Vagina (tissue), 2 donors: ENCODE results near the gene LHPP. TPM values are rescaled to one million over a fixed set of nuclear protein-coding genes. Genes with fewer than 3 reads are reported as not detected.
A peak's percentile ranks its signal among the peaks of the same experiment; 100 is the strongest.
"Not testable (repeated sequence)": the region's sequence is repeated elsewhere in the genome, so short reads cannot be mapped to it uniquely, and the experiment has no call there.

Experiments
- DNase-seq, 2 donors: peaks; one replicate each; pipeline ENCODE4 v3.0.0-alpha.2; 2017; ENCODE audit errors: extremely low spot score in 2 of 2
- H3K27ac ChIP-seq: fragments of 200-600 bp; sonication (generic); one replicate; pipeline ENCODE4 v1.5.1; 2019
- H3K27me3 ChIP-seq: fragments of 200-600 bp; sonication (generic); one replicate; pipeline ENCODE4 v1.5.1; 2019
- H3K36me3 ChIP-seq, 2 donors: fragments of 200-600 bp; sonication (generic); one replicate each; pipeline ENCODE4 v1.5.1; 2017 to 2019
- H3K4me1 ChIP-seq: fragments of 200-600 bp; sonication (generic); one replicate; pipeline ENCODE4 v1.5.1; 2019
- H3K4me3 ChIP-seq, 2 donors: fragments of 200-600 bp; sonication (generic); 1 replicate in 1 of 2; 2 replicates in 1 of 2; pipeline ENCODE4 v1.5.1; 2016 to 2019
- H3K9me3 ChIP-seq: fragments of 200-600 bp; sonication (generic); one replicate; pipeline ENCODE4 v1.5.1; 2019
- POLR2A ChIP-seq, 2 donors: fragments of 450-650 bp; IDR thresholded peaks; one replicate each; pipeline ENCODE4 v1.6.1; 2017; ENCODE audit warnings: antibody characterized with exemption in 2 of 2, mild to moderate bottlenecking in 2 of 2, moderate library complexity in 2 of 2
- POLR2AphosphoS5 ChIP-seq, 2 donors: sonication (generic); formaldehyde crosslinking; IDR thresholded peaks; one replicate each; pipeline ENCODE4 v1.9.0; 2017; ENCODE audit warnings: antibody characterized with exemption in 2 of 2, mild to moderate bottlenecking in 2 of 2, low read depth in 1 of 2; ENCODE audit not compliant: insufficient read depth in 1 of 2
- intact Hi-C: fragments of 100-400 bp; cut with DNase I; formaldehyde crosslinking; loops from one replicate; pipeline ENCODE4 v1.15.1; 2023
- total RNA-seq: library from RNA; depleted of rRNA; stranded (reverse); fragments of >200 nt; gene quantifications from one replicate; pipeline ENCODE4 v1.2.3, GENCODE V29; 2016
- TF ChIP-seq, protein P1 (sequence below), 3 experiments: fragments of 450-650 bp in 2 of 3; fragments of 200-600 bp in 1 of 3; sonication (generic) in 1 of 3; IDR thresholded peaks; one replicate each; pipeline ENCODE4 v1.5.1; 2017 to 2019; ENCODE audit warnings: antibody characterized with exemption in 3 of 3, mild to moderate bottlenecking in 2 of 3, moderate library complexity in 2 of 3

Gene LHPP
- total RNA-seq, 1 donor from 2014 or later = 20.1 TPM

DNA sequence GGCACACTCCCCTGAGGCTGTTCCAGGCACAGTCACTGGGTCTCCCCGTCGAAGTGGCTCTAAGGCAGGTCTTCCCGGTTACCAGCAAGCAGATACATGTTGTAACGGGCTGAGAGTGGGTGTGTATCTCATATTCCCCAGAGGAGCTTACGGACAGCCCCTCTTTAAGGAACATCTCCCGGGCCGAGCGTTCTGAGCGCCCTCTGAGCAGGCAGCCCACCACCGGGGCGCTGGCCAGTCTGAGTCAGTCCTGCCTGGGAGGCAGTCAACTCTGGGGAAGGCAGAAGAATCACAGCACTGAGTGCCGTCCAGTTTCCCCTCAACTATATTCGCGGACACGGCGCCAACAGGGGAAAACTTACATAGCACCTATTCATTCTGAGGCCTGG, 117.4 kb downstream of the LHPP start:
- TF ChIP-seq, protein P1, sequence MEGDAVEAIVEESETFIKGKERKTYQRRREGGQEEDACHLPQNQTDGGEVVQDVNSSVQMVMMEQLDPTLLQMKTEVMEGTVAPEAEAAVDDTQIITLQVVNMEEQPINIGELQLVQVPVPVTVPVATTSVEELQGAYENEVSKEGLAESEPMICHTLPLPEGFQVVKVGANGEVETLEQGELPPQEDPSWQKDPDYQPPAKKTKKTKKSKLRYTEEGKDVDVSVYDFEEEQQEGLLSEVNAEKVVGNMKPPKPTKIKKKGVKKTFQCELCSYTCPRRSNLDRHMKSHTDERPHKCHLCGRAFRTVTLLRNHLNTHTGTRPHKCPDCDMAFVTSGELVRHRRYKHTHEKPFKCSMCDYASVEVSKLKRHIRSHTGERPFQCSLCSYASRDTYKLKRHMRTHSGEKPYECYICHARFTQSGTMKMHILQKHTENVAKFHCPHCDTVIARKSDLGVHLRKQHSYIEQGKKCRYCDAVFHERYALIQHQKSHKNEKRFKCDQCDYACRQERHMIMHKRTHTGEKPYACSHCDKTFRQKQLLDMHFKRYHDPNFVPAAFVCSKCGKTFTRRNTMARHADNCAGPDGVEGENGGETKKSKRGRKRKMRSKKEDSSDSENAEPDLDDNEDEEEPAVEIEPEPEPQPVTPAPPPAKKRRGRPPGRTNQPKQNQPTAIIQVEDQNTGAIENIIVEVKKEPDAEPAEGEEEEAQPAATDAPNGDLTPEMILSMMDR (IDR thresholded peaks at IDR 0.05) = no peak
- TF ChIP-seq POLR2AphosphoS5 (IDR thresholded peaks at IDR 0.05; ENCODE audit: insufficient read depth in 1 of 2, low read depth in 1 of 2) = peak; percentile 10 to 45
- intact Hi-C loops = no loop called here
- Histone ChIP-seq H3K4me1 (peaks cover 10% of the 10 kb centered on the region), H3K9me3 (no peaks in the 10 kb centered on the region), H3K27me3 (no peaks in the 10 kb centered on the region), H3K27ac (no peak overlapping the region), H3K4me3 (no peak overlapping the region), H3K36me3 (no peaks in the 10 kb centered on the region)
- DNase-seq = no peak

DNA sequence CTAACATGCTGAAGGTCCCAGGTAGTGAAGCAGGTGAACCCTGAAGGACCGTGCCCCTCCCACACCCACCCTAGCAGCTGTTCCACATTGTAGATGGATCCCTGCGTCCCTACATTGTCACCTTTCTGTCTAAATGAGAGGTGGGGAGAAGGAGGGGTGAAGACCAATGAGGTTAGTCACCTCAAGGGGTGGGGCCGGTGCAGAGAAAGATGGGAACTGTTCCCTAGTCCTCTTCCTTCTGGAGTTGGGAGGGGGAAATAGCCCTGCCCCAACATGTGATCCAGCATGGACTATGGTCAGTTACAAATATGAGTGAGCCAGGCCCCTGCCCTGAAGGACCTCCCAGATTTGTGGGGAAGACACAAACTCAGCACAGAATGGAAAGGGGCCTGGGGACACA, 124.5 kb downstream of the LHPP start:
- peaks cover 20% of the 10 kb centered on the region for H3K4me1 ChIP-seq
- H3K9me3 ChIP-seq = no peaks in the 10 kb centered on the region
- no peak overlapping the region for H3K27ac ChIP-seq
- no peak for DNase-seq
- H3K4me3 ChIP-seq = no peak overlapping the region
- no peaks in the 10 kb centered on the region for H3K36me3 ChIP-seq
- intact Hi-C loops = no loop called here
- no peak for TF ChIP-seq POLR2A (IDR thresholded peaks at IDR 0.05)
- TF ChIP-seq, protein P1 (IDR thresholded peaks at IDR 0.05) = no peak
- no peak for TF ChIP-seq POLR2AphosphoS5 (IDR thresholded peaks at IDR 0.05; ENCODE audit: insufficient read depth in 1 of 2, low read depth in 1 of 2)
- H3K27me3 ChIP-seq = no peaks in the 10 kb centered on the region

DNA sequence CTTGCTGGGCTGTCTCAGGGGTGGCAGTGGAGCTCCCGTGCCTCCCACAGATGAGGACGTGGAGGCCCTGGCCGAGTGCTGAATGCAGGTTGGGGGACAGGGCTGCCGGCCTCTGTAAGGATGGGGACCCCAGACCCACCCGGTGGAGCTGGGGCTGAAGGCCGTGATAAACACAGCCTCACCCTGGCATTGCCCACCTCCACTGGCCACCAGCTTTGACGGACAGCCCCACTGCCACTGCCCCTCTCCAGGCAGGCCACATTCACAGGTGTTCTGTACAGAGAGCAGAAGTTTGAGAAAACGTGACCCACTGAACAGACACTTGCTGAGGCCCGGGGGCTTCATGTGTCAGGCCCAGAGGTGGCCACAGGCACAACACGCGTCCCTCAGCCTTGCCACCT, 126.2 kb downstream of the LHPP start:
- no peak for DNase-seq
- H3K4me3 ChIP-seq = no peak overlapping the region
- peaks cover 20% of the 10 kb centered on the region for H3K4me1 ChIP-seq
- H3K36me3 ChIP-seq = no peaks in the 10 kb centered on the region
- TF ChIP-seq POLR2A (IDR thresholded peaks at IDR 0.05) (no peak), POLR2AphosphoS5 (IDR thresholded peaks at IDR 0.05; ENCODE audit: insufficient read depth in 1 of 2, low read depth in 1 of 2) (no peak)
- TF ChIP-seq, protein P1 (IDR thresholded peaks at IDR 0.05) = no peak
- intact Hi-C loops = no loop called here
- no peak overlapping the region for H3K27ac ChIP-seq
- H3K9me3 ChIP-seq = no peaks in the 10 kb centered on the region
- H3K27me3 ChIP-seq = no peaks in the 10 kb centered on the region

DNA sequence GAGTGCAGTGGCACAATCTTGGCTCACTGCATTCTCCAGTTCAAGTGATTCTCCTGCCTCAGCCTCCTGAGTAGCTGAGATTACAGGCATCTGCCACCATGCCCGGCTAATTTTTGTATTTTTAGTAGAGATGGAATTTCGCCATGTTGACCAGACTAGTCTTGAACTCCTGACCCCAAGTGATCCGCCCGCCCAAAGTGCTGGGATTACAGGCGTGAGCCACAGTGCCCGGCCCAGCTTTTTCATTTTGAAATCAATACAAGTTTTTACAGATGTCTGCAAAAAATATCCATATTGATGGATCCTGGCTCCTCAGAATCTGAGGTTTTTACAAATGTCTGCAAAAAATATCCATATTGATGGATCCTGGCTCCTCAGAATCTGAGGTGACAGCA, 126.7 kb downstream of the LHPP start:
- intact Hi-C loops, H3K9me3 ChIP-seq, H3K36me3 ChIP-seq, DNase-seq, H3K27me3 ChIP-seq, H3K4me3 ChIP-seq: not testable (repeated sequence)
- Histone ChIP-seq H3K4me1 (peaks cover 20% of the 10 kb centered on the region), H3K27ac (peak overlapping the region; percentile 10)

DNA sequence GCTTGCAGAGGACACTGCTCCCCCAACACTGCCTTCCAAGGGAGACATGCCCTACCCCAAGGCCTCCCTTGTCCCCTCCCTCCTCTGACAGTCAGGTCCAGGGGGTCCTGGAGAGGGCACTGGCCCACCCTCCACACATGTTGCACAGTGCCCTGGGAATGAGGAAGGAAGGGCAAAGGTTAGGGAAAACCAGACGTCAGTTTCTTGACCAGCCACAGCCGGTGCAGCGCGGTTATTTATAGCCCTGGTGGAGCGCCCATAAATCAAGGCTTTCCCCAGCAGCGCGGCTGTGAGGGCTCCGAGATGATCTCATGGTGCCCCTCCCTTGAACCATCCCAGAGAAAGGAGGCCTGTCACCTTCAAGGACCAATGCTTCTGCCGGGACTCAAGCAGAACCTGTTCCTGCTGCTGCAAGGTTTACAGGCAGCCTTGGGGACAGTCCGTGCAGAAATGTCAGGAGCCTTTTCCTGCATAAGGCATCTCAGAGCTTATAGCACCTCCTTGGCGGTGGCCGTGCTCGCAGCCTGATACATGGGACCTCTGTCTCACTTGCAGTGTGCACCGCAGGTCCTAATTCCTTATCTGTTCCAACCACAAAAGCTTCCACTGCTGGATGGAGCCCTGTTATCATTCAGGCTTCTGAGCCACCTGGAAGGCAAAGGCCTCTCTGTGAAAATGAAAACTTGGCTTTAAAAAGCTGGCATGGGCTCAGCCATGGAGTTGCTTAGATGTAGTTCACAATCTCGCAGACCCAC, 127.3 kb downstream of the LHPP start:
- peak; percentile 51 to 67 for TF ChIP-seq POLR2AphosphoS5 (IDR thresholded peaks at IDR 0.05; ENCODE audit: insufficient read depth in 1 of 2, low read depth in 1 of 2)
- TF ChIP-seq, protein P1 (IDR thresholded peaks at IDR 0.05) = no peak
- no peaks in the 10 kb centered on the region for H3K27me3 ChIP-seq
- H3K36me3 ChIP-seq = no peaks in the 10 kb centered on the region
- DNase-seq = no peak
- peaks cover 20% of the 10 kb centered on the region for H3K4me1 ChIP-seq
- intact Hi-C loops = no loop called here
- peak overlapping the region; percentile 10 for H3K27ac ChIP-seq
- H3K4me3 ChIP-seq = no peak overlapping the region
- no peaks in the 10 kb centered on the region for H3K9me3 ChIP-seq
